Naive B cell (primary cell): Measurements from ENCODE around the gene TOP3B. TPM values are rescaled to one million over a fixed set of nuclear protein-coding genes. Genes with fewer than 3 reads are reported as not detected.
A peak's percentile ranks its signal among the peaks of the same experiment; 100 is the strongest.

Source experiments
- ATAC-seq, 2 donors: fragments of 150-1000 bp; cut with Tn5 transposase; 2 replicates each; pipeline ENCODE4 v1.10.0; 2021; ENCODE audit warnings: low read depth in 2 of 2, mild to moderate bottlenecking in 2 of 2, moderate library complexity in 2 of 2
- DNase-seq: peaks from one replicate; pipeline ENCODE4 v3.0.0; 2022
- H3K27ac Mint-ChIP-seq, 6 donors: one replicate each; pipeline ENCODE4 v1.8.0; 2020 to 2022; ENCODE audit warnings: mild to moderate bottlenecking in 6 of 6, mixed read lengths in 6 of 6, moderate library complexity in 5 of 6, inconsistent platforms in 2 of 6
- H3K27me3 Mint-ChIP-seq, 3 donors: one replicate each; pipeline ENCODE4 v1.8.0; 2021 to 2022; ENCODE audit warnings: mixed read lengths in 3 of 3, mild to moderate bottlenecking in 1 of 3
- H3K36me3 Mint-ChIP-seq, 2 donors: one replicate each; pipeline ENCODE4 v1.8.0; 2020 to 2022; ENCODE audit warnings: mixed read lengths in 2 of 2, inconsistent platforms in 1 of 2, mild to moderate bottlenecking in 1 of 2
- H3K4me1 Mint-ChIP-seq, 3 donors: one replicate each; pipeline ENCODE4 v1.8.0; 2020 to 2022; ENCODE audit warnings: mixed read lengths in 3 of 3, inconsistent platforms in 1 of 3, mild to moderate bottlenecking in 1 of 3, moderate library complexity in 1 of 3
- H3K4me3 Mint-ChIP-seq, 8 donors: one replicate each; pipeline ENCODE4 v1.8.0; 2020 to 2022; ENCODE audit warnings: mild to moderate bottlenecking in 8 of 8, mixed read lengths in 8 of 8, moderate library complexity in 8 of 8, inconsistent platforms in 2 of 8
- H3K9me3 Mint-ChIP-seq, 7 donors: one replicate each; pipeline ENCODE4 v1.8.0; 2020 to 2022; ENCODE audit warnings: mixed read lengths in 7 of 7, mild to moderate bottlenecking in 5 of 7, inconsistent platforms in 2 of 7, moderate library complexity in 1 of 7
- polyA plus RNA-seq, 6 donors: library from polyadenylated mRNA; unstranded; fragments of 300-500 nt; fragmentation: Illumina TruSeq; gene quantifications; one replicate each; pipeline ENCODE4 v1.2.3, GENCODE V29; 2021; ENCODE audit warnings: low read depth in 6 of 6

The TOP3B gene
- polyA plus RNA-seq, 6 donors from 2014 or later: 10.4 to 27.8 (median 15.9) TPM

DNA sequence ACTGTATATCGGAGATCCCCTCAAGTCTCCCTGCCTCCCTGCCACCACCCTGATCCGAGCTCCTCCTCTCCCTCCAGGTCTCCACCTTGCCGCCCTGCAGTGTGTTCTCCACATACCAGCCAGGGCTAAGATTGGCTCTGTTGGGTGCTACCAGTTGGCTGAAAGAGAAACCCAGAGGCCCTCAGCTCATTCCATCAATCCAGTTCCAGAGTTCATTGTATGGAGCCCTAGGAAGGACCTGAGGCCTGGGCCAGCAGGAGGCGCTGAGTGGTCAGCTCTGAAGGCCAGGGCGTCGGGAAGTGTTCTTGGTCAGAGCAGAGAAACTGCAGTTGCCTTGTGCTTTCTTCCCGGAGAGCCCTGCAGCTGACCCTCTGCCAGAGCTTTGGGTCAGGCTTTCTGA is 2.2 kb upstream of the TOP3B start:
- DNase-seq (no peak), ATAC-seq (no peak)
- Mint-ChIP-seq H3K9me3 (no peaks in the 10 kb centered on the region), H3K36me3 (no peaks in the 10 kb centered on the region), H3K4me1 (peaks cover 17 to 27% (median 24%) of the 10 kb centered on the region in 3 donors), H3K4me3 (peak overlapping the region in 3 of 8 donors; percentile 26 to 76 (median 73)), H3K27ac (peak overlapping the region in 1 of 6 donors; percentile 81), H3K27me3 (no peaks in the 10 kb centered on the region)

DNA sequence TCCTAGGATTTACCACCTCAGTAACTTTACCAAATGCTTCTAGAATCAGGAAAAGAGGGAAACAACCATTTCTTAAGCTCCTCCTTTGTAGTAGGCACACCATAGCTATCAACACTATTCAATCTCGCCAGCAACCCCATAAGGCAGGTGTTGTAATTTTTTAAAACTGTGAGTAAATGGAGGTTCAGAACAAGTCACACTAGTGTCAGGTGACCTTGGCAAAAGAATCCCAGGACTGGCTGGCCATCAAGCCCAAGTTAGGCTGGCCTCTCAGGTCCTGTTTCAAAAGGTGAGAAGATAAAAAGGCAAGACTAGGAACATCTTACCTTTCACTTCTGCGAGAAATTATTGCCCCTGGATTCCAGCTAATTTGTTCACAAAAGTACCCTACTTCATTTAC is 713 bp downstream of the TOP3B start:
- Mint-ChIP-seq H3K27ac (peak overlapping the region; percentile 63 to 91 (median 86)), H3K36me3 (peaks cover 0 to 13% of the 10 kb centered on the region in 2 donors), H3K27me3 (no peaks in the 10 kb centered on the region), H3K4me3 (peak overlapping the region; percentile 88 to 94 (median 92)), H3K4me1 (peaks cover 37 to 50% (median 48%) of the 10 kb centered on the region in 3 donors), H3K9me3 (no peaks in the 10 kb centered on the region)
- no peak for ATAC-seq
- DNase-seq: no peak

GRCh38 chr22:21980547-21980946 is 2.0 kb downstream of the TOP3B start:
- Mint-ChIP-seq H3K36me3 (peaks cover 0 to 13% of the 10 kb centered on the region in 2 donors), H3K4me1 (peaks cover 45 to 56% (median 55%) of the 10 kb centered on the region in 3 donors), H3K27ac (no peak overlapping the region), H3K27me3 (no peaks in the 10 kb centered on the region), H3K9me3 (no peaks in the 10 kb centered on the region), H3K4me3 (peak overlapping the region in 6 of 8 donors; percentile 9 to 94 (median 63))
- no peak for DNase-seq
- no peak for ATAC-seq

GRCh38 chr22:21978564-21979386 is 3.8 kb downstream of the TOP3B start:
- Mint-ChIP-seq H3K27me3 (no peaks in the 10 kb centered on the region), H3K4me1 (peaks cover 46 to 56% (median 55%) of the 10 kb centered on the region in 3 donors), H3K36me3 (peaks cover 0 to 18% of the 10 kb centered on the region in 2 donors), H3K4me3 (peak overlapping the region in 3 of 8 donors; percentile 70 to 80 (median 74)), H3K27ac (peak overlapping the region in 2 of 6 donors; percentile 72 to 93), H3K9me3 (no peaks in the 10 kb centered on the region)
- no peak for DNase-seq
- no peak for ATAC-seq

- Mint-ChIP-seq H3K4me1 (peaks cover 46 to 56% (median 55%) of the 10 kb centered on the region in 3 donors), H3K9me3 (no peaks in the 10 kb centered on the region), H3K4me3 (peak overlapping the region in 2 of 8 donors; percentile 14 to 80), H3K36me3 (peaks cover 0 to 18% of the 10 kb centered on the region in 2 donors), H3K27ac (peak overlapping the region in 4 of 6 donors; percentile 30 to 83 (median 48)), H3K27me3 (no peaks in the 10 kb centered on the region)
- ATAC-seq (no peak), DNase-seq (no peak)
Measured at GRCh38 chr22:21977814-21978213, 4.8 kb downstream of the TOP3B start.

GRCh38 chr22:21975854-21976345 is 6.7 kb downstream of the TOP3B start:
- peak overlapping the region in 2 of 6 donors; percentile 0 to 27 for H3K27ac Mint-ChIP-seq
- DNase-seq: no peak
- H3K36me3 Mint-ChIP-seq: peaks cover 0 to 22% of the 10 kb centered on the region in 2 donors
- H3K27me3 Mint-ChIP-seq: no peaks in the 10 kb centered on the region
- H3K9me3 Mint-ChIP-seq: no peaks in the 10 kb centered on the region
- no peak for ATAC-seq
- H3K4me3 Mint-ChIP-seq: no peak overlapping the region
- H3K4me1 Mint-ChIP-seq: peaks cover 35 to 50% (median 43%) of the 10 kb centered on the region in 3 donors

- Mint-ChIP-seq H3K4me1 (peaks cover 34 to 44% (median 37%) of the 10 kb centered on the region in 3 donors), H3K27ac (peak overlapping the region in 1 of 6 donors; percentile 26), H3K27me3 (no peaks in the 10 kb centered on the region), H3K9me3 (no peaks in the 10 kb centered on the region), H3K36me3 (peaks cover 0 to 29% of the 10 kb centered on the region in 2 donors), H3K4me3 (no peak overlapping the region)
- ATAC-seq: no peak
- DNase-seq: no peak
Measured at GRCh38 chr22:21975273-21975672, 7.3 kb downstream of the TOP3B start.

- no peak overlapping the region for H3K4me3 Mint-ChIP-seq
- H3K4me1 Mint-ChIP-seq: peaks cover 27 to 34% (median 32%) of the 10 kb centered on the region in 3 donors
- no peaks in the 10 kb centered on the region for H3K9me3 Mint-ChIP-seq
- H3K36me3 Mint-ChIP-seq: peaks cover 0 to 30% of the 10 kb centered on the region in 2 donors
- no peak overlapping the region for H3K27ac Mint-ChIP-seq
- H3K27me3 Mint-ChIP-seq: no peaks in the 10 kb centered on the region
- ATAC-seq: no peak
- no peak for DNase-seq
Measured at GRCh38 chr22:21974058-21974649, 8.4 kb downstream of the TOP3B start.

DNA sequence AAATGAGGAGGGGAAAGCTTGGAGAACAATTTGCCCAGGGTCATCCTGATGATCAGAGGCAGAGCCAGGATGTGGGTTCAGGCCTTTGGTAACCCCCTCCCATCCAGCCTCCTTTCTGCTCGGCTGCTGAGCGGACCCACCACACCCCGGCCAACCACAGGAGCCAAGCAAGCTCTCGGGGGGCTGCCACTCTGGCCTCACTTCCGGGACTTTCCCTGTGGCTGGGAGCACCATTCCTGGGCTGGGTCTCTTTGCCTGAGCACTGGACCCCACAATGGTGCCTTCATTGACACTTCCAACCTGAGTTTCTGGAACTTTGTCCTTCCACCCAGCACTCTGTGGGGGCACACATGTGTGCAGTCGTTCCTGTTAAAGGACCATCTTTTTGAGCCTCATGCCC is 9.8 kb downstream of the TOP3B start:
- no peaks in the 10 kb centered on the region for H3K9me3 Mint-ChIP-seq
- peak overlapping the region in 1 of 6 donors; percentile 57 for H3K27ac Mint-ChIP-seq
- H3K4me1 Mint-ChIP-seq: peaks cover 17 to 21% (median 18%) of the 10 kb centered on the region in 3 donors
- peaks cover 0 to 26% of the 10 kb centered on the region in 2 donors for H3K36me3 Mint-ChIP-seq
- DNase-seq (no peak), ATAC-seq (no peak)
- H3K4me3 Mint-ChIP-seq: no peak overlapping the region
- H3K27me3 Mint-ChIP-seq: no peaks in the 10 kb centered on the region

DNA sequence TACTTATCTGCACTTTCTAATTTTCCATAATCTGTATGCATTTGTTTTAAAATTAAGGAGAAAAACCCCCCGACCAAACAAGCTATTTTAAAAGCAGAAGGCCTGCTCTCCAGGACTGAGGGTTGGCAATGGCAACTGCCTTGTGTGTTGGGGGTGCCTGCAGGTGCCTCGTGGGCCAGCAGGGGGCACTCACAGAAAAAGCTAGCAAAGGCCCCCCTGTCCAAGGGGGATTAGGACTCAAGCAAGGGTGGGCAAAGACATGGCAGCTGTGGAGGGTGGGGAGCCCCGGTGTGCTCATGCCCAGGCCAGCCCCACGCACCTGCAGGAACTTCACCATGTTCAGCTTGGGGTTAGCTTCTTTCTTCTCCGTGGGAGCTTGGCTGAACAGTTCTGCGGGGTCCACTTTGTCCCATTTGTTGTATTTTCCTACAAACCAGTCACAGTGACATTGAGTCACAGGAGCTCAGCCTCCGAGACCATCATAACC is 10.3 kb downstream of the TOP3B start:
- Mint-ChIP-seq H3K27me3 (no peaks in the 10 kb centered on the region), H3K4me1 (peaks cover 14 to 16% (median 15%) of the 10 kb centered on the region in 3 donors), H3K9me3 (no peaks in the 10 kb centered on the region), H3K4me3 (no peak overlapping the region), H3K36me3 (peaks cover 0 to 26% of the 10 kb centered on the region in 2 donors), H3K27ac (peak overlapping the region in 1 of 6 donors; percentile 34)
- DNase-seq (peak; percentile 51), ATAC-seq (peak; percentile 75 to 82)

DNA sequence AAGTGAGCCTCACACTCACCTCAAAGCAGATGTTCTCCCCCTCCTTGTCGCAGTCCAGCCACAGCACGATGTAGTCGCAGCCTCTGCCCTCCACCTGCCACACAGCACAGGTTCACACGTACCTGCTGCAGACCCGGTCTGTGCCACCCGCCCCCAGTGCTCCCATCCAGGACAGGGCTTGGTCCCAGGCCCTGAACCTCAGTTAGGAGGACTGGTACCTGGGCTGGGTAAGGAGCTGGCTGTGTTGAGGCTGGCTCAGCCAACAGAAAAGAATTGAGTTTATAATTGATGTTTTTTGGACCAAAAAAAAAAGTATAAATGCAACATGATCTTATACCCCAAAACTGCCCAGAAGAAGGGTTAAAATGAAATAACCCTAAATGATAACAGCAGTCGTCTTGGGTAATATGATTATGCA is 10.7 kb downstream of the TOP3B start:
- Mint-ChIP-seq H3K27me3 (no peaks in the 10 kb centered on the region), H3K4me1 (peaks cover 12 to 15% (median 14%) of the 10 kb centered on the region in 3 donors), H3K27ac (no peak overlapping the region), H3K36me3 (peaks cover 4 to 26% of the 10 kb centered on the region in 2 donors), H3K9me3 (no peaks in the 10 kb centered on the region), H3K4me3 (no peak overlapping the region)
- DNase-seq (no peak), ATAC-seq (no peak)

DNA sequence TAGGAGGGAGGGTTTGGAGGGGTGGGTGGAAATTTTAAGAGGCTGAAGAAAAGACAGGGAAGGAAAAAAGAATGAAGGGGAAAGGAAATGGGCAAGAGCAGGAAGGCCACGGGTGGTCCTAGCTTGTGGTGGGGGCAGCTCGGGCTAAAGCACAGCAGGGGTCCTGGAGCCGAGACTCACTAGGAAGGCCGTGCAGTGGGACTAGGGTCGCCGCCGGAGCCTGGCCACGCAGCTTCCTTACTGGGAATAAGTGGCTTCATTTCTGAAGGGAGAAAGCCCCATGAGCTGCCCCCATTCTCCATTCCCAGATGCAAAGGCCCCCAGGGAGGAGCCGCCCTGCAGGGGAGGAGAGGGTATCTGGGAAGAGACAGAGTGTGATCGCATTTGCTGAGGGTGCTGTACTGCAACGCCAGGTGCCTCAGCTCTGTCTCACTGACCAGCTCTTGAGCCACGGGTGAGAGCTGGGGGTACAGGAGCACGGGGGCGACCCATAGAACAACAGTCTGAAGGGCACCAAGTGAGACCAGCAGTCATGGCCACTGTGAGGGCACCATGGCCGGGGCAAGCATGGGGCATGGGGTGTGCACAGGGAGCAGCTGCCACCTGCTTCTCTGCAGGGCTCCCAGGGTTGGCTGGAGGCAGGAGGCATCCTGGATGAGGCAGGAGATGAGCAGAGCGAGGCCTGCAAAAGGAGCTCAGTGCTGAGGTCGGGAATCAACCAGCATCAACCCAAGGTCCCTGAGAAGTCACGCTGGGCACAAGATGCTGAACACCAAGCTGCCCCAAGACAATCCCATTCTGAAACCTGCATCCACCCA is 11.6 kb downstream of the TOP3B start:
- Mint-ChIP-seq H3K4me3 (no peak overlapping the region), H3K9me3 (no peaks in the 10 kb centered on the region), H3K36me3 (peaks cover 7 to 26% of the 10 kb centered on the region in 2 donors), H3K4me1 (peaks cover 7 to 13% (median 9%) of the 10 kb centered on the region in 3 donors), H3K27ac (peak overlapping the region in 1 of 6 donors; percentile 51), H3K27me3 (no peaks in the 10 kb centered on the region)
- no peak for ATAC-seq
- no peak for DNase-seq
